GM19468 (cell line): ENCODE measurements around the gene MYDGF.
"Not testable (repeated sequence)": the region's sequence is repeated elsewhere in the genome, so short reads cannot be mapped to it uniquely, and the experiment has no call there.

Source experiments
- ATAC-seq: cut with Tn5 transposase; IDR thresholded peaks from one replicate; pipeline ENCODE4 v1.9.1; 2021; ENCODE audit warnings: mild to moderate bottlenecking, moderate library complexity, moderate number of reproducible peaks; ENCODE audit not compliant: unreplicated experiment; ENCODE audit errors: extremely low read depth

MYDGF gene

DNA sequence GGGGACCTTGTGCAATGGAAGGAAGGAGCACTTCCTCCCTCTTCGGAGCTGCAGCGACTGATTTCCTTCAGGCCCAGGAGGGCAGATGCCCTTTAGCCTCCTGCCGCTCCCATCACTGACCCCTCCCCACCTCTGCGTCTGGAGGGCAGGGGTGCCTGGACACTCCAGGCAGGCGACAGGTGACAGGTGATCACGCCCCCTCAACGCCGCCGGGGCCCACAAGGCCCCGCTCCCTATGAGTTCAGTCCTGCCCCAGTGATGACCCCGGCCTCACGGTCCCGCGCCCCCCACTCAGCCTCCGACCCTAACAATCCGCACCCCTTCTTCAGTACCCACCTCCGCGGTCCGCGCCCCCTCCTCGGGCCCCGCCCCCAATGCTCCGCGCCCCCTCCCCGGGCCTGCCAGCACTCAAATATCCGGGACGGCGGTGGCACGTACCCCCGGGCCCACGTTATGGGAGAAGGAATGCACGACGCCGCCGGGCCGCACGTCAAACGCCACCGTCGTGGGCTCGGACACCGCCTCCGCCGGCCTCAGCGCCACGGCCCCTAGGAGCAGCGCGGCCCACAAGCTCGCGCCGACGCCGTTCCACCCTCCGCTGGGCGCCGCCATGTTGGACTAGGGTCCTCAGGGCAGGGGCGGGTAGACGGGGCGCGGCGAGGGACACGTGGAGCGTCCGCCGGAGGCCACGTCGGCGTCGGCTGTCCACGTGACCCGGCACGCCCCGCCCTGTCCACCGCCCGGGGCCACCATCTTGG lies at the start of gene MYDGF:
Gene MYDGF, minus strand, starts transcription at position 620 of the 758 bp plus-strand sequence. Its CDS starts 8 bp downstream, at position 612.
- peak; percentile 67 for ATAC-seq

- no peak for ATAC-seq
Measured at GRCh38 chr19:4719499-4719866, 49.3 kb upstream of the MYDGF start.

DNA sequence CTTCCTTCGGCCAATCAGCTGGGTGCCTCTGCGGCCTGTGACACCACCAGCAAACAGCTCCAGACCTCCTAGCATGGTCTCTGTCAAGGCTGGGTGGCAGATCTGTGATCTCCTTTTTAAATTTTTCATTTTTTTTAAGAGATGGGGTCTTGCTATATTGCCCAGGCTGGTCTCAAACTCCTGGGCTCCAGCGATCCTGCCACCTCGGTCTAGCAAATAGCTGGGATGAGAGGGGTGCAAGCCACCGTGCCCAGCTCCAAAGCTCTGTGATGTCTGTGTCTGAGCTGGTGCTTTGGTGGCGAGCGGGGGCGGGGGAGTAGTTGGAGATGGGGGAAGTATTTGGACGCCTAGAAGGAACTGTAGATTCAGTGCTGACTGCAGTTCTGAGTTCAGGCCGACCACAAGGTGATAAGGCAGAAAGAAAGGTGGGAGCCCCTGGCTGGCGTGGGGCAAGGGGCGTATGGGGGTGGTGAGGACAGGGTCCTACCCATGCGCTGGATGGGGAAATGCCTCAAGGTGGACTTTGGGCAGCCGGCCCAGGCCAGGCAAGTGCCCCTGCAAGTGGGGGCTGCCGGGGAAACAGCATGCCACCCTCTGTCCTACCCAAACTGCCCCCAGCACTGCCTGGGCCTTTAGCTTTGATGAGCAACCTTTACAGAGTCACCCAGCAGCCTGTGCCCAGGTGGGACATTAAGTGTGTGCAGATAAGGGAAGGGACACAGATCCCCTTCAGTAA lies 48.0 kb upstream of the MYDGF start:
- ATAC-seq: no peak

- ATAC-seq: no peak
Measured at GRCh38 chr19:4717191-4717965, 47.2 kb upstream of the MYDGF start.

- no peak for ATAC-seq
Measured at GRCh38 chr19:4715529-4716221, 45.5 kb upstream of the MYDGF start.

GRCh38 chr19:4715178-4715528 lies 45.0 kb upstream of the MYDGF start:
- ATAC-seq: not testable (repeated sequence)

DNA sequence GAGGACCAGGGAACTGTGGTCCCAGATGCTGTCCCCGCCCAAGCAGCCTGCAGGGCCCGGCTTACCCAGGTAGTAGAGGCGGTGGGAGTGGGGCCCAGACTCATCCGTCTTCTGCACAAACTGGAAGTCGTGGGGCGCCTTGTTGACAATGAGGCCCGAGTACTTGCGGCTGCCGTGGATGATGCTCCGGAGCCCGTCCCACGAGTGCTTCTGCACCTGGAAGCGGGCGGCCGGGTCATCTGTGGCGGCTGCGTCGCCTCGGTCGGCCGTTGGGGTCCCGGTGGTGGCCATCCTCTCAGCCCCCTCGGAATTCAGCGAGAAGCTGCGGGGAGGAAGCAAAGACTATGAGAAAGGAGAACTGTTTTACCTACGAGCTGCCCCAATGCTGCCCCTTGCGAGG lies 43.9 kb upstream of the MYDGF start:
- ATAC-seq: no peak

- no peak for ATAC-seq
Measured at GRCh38 chr19:4713384-4713951, 43.3 kb upstream of the MYDGF start.

DNA sequence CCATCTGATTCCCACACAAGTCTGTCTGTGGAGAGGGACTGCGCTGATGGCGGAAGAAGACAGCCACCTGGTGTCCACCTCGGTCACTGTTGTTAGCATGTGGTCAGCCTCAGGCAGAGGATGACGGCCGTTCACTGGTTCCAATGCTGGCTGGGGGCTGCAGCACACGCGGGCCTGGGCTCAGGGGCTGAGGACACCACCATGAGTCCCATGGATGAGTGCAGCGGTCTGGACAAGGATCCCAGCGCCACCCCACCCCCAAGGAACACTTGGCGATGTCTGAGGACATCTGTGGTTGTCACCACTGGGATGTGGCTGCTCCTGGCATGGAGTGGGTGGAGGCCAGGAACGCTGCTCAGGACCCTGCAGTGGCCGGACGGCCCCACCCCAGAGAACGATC lies 42.6 kb upstream of the MYDGF start:
- no peak for ATAC-seq

DNA sequence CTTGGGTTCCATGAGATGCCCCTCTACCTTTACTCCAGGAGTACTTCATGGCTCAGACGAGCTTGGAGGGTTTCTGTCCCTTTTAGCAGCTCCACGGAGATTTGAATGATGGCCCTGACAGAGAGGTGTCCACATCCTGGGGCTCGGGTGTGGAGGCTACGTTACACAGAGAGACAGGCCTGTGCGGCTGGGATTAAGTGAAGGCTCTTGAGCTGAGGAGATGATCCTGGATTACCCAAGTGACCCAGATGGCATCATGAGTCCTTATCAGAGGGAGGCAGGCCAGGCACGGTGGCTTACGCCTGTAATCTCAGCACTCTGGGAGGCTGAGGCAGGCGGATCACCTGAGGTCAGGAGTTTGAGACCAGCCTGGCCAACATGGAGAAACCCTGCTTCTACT lies 41.1 kb upstream of the MYDGF start:
- no peak for ATAC-seq

GRCh38 chr19:4710281-4710600 lies 40.1 kb upstream of the MYDGF start:
- no peak for ATAC-seq

DNA sequence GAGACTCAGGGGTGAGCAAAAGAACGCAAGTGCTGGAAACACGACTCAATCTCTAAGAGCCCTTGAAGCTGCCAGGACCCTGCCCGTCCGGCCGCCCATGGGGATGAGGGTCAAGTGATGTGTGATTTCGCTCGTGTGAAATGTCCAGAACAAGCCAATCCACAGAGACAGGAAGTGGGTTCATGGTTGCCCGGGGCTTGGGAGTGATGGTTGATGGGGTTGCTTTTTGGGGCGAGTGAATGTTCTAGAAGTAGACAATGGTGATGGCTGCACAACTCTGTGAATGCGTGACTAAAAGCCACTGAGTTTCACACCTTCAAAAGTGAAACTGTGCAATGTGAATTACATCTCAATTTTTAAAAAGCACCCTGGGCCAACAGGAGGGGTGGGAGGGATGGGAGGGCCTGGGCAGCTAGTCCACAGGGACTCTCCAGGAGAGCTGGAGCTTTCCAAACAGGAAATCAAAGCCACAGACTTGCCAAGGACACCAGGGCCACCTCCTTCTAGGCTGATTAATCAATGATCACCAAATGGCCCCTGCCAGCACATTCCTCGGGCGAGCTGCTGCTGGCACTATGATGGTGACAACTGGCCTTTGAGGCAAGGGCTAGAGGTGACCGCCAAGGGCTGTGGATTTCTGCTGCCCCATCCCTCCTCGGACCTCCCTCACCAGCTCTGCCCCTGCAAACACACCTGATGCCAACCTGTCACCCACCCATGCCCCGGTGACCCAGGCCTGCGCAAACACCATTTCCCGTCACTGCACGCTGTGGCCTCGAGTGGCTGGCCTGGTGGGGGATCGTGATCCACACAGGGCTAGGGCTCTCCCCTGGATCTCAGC lies 39.5 kb upstream of the MYDGF start:
- ATAC-seq: no peak

DNA sequence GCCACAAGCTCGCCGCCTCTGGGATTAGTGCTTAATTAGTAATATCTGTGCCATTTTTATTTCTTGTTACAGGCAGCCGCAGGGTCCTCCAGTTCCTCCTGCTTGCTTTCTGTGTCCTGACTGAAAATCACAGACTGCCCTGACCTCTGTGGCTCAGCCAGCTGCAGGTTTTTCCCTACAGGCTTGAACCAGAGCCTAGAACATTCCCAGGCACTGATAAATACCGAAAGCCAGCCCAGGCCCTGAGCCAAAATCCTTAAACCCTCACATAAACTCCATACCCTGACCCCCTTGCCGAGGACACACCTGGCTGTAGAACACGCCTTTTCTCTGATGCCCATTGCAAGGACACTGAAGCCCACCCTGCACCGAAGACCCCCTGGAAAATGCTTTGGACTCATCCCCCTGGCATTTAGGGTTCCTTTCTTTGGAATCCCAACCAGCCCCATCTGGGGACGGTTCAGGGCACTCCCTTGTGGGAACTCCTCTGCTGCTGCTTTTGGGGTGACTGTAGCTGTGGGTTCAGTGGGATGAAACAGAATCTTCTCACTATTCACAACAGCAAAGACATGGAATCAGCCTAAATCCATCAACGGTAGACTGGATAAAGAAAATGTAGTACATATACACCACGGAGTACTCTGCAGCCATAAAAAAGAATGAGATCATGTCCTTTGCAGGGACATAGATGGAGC lies 38.0 kb upstream of the MYDGF start:
- no peak for ATAC-seq

- no peak for ATAC-seq
Measured at GRCh38 chr19:4707322-4707721, 37.2 kb upstream of the MYDGF start.

DNA sequence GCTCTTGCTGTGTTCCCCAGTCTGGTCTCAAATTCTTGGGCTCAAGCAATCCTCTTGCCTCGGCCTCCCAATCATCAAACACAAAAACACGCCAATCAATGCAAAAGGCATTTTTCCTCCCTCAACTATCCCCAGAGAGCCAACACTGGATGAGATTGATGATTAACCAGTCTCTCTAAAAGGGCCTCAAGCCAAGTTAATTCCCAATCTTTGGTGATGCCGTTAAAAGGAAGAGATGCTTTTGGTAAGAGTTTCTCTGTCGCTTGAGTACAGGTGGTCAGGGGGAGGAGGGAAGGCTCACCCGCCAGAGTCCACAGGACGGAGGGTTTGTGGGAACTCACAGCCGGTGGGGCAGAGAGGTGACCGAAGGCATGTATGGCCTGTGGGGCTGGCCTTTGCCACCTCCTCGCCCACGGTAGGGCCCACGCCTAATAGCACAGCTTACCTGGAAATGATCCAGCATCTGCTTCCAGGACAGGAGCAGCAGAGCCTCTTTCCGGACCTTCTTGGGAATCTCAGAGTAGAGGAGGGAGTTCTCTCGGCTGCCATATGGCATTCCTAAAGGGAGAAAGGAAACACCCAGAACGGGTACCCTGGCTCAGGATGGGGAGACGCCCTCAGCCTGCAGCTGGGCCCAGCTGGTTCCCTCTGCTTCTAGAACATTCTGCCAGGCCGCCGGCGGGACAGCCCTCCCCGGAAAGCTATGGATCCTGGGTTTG lies 35.4 kb upstream of the MYDGF start:
- ATAC-seq: no peak

GRCh38 chr19:4704317-4704673 lies 34.2 kb upstream of the MYDGF start:
- ATAC-seq: no peak

DNA sequence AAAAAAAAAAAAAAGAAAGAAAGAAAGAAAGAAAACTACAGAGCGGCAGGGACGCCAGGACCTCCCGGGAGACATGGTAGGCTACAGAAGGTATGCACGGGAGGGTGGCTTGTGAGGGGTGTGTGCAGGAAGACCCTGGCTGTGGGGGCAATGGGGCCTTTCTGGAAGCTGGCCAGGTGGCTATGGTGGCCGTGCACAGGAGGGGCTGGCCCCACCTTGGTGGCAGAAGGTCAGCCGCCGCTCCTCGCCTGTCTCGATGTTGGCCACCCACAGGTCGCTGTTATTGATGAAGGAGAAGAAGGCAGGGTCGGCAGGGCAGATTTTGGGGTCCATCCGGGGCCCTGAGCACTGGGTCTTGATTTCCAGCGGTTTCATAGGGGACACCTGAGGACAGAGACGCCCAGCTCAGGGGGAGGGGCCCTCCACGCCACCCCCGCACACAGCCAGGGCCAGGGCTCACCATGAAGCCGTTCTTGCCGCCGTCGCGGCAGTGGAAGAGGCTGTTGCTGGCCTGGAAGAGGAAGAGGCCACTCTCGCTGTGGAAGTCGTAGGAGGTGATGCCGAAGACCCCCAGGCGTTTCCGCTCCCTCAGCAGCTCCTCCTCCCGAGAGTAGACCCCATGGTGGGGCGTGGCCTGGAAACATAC lies 33.7 kb upstream of the MYDGF start:
- no peak for ATAC-seq

DNA sequence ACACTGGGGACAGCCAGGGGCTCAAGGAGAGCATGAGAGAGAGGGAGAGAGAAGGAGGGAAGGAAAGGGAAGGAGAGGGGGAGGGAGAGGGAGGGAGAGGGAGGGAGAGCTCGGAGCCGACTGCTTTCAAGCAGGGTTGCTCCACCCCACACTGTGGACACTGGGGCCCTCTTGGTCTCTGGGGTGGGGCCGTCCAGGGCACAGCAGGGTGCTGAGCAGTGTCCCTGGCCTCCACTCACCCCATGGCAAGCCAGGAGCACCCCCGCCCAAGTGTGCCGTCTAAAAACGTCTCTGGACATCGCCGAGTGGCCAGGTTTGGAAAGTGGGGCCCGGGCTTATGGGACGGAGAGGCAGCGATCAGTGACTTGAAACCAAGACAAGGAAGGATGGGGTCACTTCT lies 32.6 kb upstream of the MYDGF start:
- no peak for ATAC-seq
